K562 (cell line): ENCODE results near the gene BST1.

Source experiments
- BCL6 ChIP-seq: fragments of 250-450 bp; sonication (Bioruptor Pico); IDR thresholded peaks from 2 replicates; pipeline ENCODE4 v1.4.0; 2020
- CGGBP1 ChIP-seq: fragments of 250-450 bp; sonication (Bioruptor Pico); IDR thresholded peaks from 2 replicates; pipeline ENCODE4 v1.9.0; 2021; ENCODE audit warnings: mild to moderate bottlenecking
- CTCF ChIP-seq, 3 experiments: IDR thresholded peaks in 2 of 3; conservative IDR thresholded peaks in 1 of 3; 2 replicates each; pipeline ENCODE4 v1.5.1; 2011 to 2012; ENCODE audit warnings: low read length in 3 of 3, mild to moderate bottlenecking in 3 of 3, control low read depth in 2 of 3, improper control_type of control experiment in 1 of 3, inconsistent platforms in 1 of 3, low read depth in 1 of 3, mixed read lengths in 1 of 3, moderate library complexity in 1 of 3; ENCODE audit not compliant: insufficient read depth in 2 of 3
- EGR1 ChIP-seq: fragments of 450-650 bp; conservative IDR thresholded peaks from 2 replicates; pipeline ENCODE4 v1.6.1; 2017; ENCODE audit warnings: mild to moderate bottlenecking
- ELF4 ChIP-seq: fragments of 450-650 bp; formaldehyde crosslinking; IDR thresholded peaks from 2 replicates; pipeline ENCODE4 v1.4.0; 2022; ENCODE audit warnings: missing genetic modification characterization
- EZH2 ChIP-seq: IDR thresholded peaks from 2 replicates; pipeline ENCODE4 v1.6.1; 2012; ENCODE audit warnings: low read depth, mild to moderate bottlenecking, inconsistent platforms, low read length, borderline replicate concordance
- FOXJ2 ChIP-seq: fragments of 200-800 bp; sonication (Bioruptor generic); IDR thresholded peaks from 2 replicates; pipeline ENCODE4 v1.6.1; 2016; ENCODE audit warnings: missing genetic modification characterization, missing compliant biosample characterization
- FOXK2 ChIP-seq, 2 experiments: fragments of 450-650 bp; IDR thresholded peaks in 1 of 2; conservative IDR thresholded peaks in 1 of 2; 2 replicates each; pipeline ENCODE4 v1.6.1; 2016; ENCODE audit warnings: low read depth in 2 of 2, mild to moderate bottlenecking in 1 of 2
- HNRNPK ChIP-seq: fragments of 200-400 bp; formaldehyde crosslinking; IDR thresholded peaks from one replicate; pipeline ENCODE4 v1.6.1; 2018; ENCODE audit warnings: mild to moderate bottlenecking, low read depth, low read length; ENCODE audit not compliant: poor library complexity, severe bottlenecking
- PTTG1 ChIP-seq: fragments of 450-650 bp; IDR thresholded peaks from 2 replicates; pipeline ENCODE4 v1.6.1; 2016; ENCODE audit warnings: low read depth, mild to moderate bottlenecking, missing genetic modification characterization, missing compliant biosample characterization
- THAP7 ChIP-seq: fragments of 250-450 bp; sonication (Bioruptor Pico); IDR thresholded peaks from 2 replicates; pipeline ENCODE4 v1.5.0; 2021
- TF ChIP-seq, protein P1 (sequence below): fragments of 250-450 bp; sonication (Bioruptor Pico); IDR thresholded peaks from 2 replicates; pipeline ENCODE4 v1.4.0; 2020; ENCODE audit warnings: mild to moderate bottlenecking, moderate library complexity
- TF ChIP-seq, protein P2 (sequence below): fragments of 450-650 bp; formaldehyde crosslinking; IDR thresholded peaks from 2 replicates; pipeline ENCODE4 v1.4.0; 2020; ENCODE audit warnings: mild to moderate bottlenecking, mixed read lengths

- no peak for TF ChIP-seq FOXK2 (conservative IDR thresholded peaks at IDR 0.05 in 1 of 2, IDR thresholded peaks at IDR 0.05 in 1 of 2; ENCODE audit: low read depth in 2 of 2)
- TF ChIP-seq, protein P1, sequence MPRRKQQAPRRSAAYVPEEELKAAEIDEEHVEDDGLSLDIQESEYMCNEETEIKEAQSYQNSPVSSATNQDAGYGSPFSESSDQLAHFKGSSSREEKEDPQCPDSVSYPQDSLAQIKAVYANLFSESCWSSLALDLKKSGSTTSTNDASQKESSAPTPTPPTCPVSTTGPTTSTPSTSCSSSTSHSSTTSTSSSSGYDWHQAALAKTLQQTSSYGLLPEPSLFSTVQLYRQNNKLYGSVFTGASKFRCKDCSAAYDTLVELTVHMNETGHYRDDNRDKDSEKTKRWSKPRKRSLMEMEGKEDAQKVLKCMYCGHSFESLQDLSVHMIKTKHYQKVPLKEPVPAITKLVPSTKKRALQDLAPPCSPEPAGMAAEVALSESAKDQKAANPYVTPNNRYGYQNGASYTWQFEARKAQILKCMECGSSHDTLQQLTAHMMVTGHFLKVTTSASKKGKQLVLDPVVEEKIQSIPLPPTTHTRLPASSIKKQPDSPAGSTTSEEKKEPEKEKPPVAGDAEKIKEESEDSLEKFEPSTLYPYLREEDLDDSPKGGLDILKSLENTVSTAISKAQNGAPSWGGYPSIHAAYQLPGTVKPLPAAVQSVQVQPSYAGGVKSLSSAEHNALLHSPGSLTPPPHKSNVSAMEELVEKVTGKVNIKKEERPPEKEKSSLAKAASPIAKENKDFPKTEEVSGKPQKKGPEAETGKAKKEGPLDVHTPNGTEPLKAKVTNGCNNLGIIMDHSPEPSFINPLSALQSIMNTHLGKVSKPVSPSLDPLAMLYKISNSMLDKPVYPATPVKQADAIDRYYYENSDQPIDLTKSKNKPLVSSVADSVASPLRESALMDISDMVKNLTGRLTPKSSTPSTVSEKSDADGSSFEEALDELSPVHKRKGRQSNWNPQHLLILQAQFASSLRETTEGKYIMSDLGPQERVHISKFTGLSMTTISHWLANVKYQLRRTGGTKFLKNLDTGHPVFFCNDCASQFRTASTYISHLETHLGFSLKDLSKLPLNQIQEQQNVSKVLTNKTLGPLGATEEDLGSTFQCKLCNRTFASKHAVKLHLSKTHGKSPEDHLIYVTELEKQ (CRISPR knock-in tag): no peak
- no peak for TF ChIP-seq PTTG1 (tag)
- no peak for TF ChIP-seq CTCF (IDR thresholded peaks at IDR 0.05 in 2 of 3, conservative IDR thresholded peaks at IDR 0.05 in 1 of 3; ENCODE audit: insufficient read depth in 2 of 3, low read depth in 1 of 3, low read length in 3 of 3)
- no peak for TF ChIP-seq THAP7 (CRISPR knock-in tag)
- no peak for TF ChIP-seq CGGBP1 (CRISPR knock-in tag)
- TF ChIP-seq BCL6 (CRISPR knock-in tag): no peak
- no peak for TF ChIP-seq HNRNPK
- TF ChIP-seq FOXJ2 (tag): no peak
- TF ChIP-seq EGR1: no peak
- no peak for TF ChIP-seq ELF4
- TF ChIP-seq EZH2: no peak
- TF ChIP-seq, protein P2, sequence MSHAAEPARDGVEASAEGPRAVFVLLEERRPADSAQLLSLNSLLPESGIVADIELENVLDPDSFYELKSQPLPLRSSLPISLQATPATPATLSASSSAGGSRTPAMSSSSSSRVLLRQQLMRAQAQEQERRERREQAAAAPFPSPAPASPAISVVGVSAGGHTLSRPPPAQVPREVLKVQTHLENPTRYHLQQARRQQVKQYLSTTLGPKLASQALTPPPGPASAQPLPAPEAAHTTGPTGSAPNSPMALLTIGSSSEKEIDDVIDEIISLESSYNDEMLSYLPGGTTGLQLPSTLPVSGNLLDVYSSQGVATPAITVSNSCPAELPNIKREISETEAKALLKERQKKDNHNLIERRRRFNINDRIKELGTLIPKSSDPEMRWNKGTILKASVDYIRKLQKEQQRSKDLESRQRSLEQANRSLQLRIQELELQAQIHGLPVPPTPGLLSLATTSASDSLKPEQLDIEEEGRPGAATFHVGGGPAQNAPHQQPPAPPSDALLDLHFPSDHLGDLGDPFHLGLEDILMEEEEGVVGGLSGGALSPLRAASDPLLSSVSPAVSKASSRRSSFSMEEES: no peak
Observed at GRCh38 chr4:15668566-15669435, 34.1 kb upstream of the BST1 start.
